SIG-M5 treated with dmso at 0.1 percent for 504 hours (cell line): Measurements from ENCODE around the gene HOXB6.

Experiments used
- DNase-seq: peaks from one replicate; lab custom pipeline; 2025; ENCODE audit not compliant: unreplicated experiment; lab: John Stamatoyannopoulos, UW

HOXB6 gene

DNA sequence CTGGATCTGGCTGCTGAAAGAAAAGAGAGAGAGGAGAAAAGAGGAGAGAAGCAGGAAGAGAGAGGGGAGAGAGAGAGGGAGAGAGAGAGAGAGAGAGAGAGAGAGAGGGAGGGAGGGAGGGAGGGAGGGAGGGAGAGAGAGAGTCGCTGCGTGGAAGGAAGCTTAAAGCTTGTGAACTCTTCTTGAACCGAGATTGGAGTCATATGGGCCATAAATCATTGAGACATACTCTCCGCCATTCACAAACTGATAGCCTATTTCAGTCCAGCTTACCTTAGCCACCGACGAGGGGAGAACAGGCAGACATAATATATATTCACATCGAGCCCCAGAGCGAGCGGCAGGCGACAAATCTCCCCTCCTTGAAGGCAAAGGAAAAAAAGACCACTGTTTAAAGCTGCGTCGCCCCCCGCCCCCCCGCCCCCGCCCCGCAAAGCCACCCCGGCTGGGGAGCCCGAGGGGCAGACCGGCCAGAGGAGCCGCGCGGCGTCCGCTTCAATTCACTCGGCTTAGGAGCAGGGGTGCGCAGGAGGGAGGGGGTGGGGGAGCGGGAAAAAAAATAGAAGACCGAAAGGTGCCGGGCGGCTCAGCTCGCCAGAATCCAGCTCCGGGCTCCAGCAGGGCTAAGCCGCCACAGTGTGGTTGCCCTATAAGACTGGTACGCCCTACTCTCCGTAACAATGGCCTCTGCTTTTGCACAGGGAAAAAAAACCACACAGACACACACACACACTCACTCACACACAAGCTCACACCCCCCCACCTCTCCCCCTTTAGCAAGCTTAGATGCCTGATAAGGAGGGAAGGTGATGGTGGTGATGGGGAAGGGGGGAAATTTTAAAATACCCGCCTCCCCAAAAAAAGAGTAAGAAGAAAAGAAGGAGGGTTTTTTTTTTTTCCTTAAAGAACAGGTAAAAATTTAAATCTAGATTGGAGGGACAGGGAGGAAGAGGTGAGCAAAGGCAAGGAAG, 49.2 kb downstream of the HOXB6 start:
- DNase-seq, result no peak

DNA sequence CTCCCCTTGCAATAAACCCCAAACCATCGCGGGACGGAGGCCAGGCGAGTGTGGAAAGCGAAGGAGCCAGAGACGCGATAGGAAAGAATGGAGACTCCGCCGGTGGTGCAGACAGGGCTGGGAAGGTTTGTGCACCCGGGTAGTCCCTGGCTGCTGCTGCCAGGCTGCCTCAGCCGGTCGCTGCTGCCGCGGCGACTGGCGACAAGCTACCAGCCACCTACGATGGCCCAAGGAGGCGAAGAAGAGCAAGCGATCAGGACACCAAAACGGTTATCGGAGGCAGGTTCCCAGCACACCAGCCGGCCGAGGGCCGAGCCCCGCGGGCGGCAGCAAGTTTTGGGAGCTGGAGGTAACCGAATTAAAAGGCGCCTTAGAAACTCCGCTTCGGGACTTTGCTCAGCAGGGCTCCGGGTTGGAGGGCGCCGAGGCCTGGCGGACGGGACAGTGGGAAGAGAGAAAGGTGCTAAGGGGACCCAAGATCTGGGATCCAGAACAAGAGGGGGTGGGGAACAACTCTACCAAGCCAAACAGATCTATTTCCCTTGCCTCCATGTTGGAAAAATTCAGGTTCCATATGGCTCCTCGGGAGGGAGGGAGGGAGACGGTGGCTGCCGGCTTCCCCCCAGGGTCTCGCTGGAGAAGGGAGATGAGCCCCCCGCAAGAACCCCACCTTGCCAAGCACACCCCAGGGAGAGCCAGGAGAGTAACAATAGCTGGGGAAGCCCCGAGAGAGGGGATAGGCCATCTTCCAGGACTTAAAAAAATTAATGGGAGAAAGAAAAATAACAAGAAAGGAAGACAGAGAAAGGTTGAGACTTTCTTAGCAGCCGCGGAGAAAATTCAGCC, 50.2 kb downstream of the HOXB6 start:
- DNase-seq, result no peak

DNA sequence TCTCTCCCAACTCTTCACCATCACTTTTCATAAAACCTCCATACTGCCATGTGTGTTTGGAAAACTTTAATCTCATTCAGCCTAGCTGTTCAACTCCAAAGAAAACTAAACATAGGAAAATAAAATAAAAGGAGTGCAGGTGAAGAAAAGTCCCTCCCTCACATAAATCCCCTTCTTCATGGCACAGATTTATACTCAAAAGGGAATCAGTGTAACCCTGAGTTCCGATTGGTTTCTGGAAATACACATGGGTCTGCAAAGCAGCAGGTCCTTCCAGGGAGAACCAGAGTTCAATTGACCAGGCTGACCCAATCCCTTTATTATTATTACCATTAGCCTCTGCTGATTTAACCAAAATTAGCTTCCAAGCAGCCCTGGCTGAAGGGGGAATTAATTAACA, 51.0 kb downstream of the HOXB6 start:
- DNase-seq, result no peak

DNA sequence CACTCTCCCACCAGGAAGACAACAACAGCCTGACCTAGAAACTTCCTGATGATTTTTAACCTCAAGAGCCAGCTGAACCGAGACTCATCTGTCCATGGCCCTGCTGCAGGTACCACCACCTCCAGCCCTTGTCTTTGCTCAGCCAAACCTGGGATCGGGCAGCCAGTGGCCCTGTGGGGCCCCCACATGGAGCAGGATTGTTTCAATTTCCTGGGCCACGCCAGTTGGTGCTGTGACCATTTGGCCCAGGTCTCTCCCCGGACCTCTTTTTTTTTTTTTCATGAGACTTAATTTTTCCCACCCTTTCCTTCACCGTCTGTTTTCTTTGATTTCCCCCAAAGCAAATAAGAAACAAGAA, 51.6 kb downstream of the HOXB6 start:
- no peak for DNase-seq

DNA sequence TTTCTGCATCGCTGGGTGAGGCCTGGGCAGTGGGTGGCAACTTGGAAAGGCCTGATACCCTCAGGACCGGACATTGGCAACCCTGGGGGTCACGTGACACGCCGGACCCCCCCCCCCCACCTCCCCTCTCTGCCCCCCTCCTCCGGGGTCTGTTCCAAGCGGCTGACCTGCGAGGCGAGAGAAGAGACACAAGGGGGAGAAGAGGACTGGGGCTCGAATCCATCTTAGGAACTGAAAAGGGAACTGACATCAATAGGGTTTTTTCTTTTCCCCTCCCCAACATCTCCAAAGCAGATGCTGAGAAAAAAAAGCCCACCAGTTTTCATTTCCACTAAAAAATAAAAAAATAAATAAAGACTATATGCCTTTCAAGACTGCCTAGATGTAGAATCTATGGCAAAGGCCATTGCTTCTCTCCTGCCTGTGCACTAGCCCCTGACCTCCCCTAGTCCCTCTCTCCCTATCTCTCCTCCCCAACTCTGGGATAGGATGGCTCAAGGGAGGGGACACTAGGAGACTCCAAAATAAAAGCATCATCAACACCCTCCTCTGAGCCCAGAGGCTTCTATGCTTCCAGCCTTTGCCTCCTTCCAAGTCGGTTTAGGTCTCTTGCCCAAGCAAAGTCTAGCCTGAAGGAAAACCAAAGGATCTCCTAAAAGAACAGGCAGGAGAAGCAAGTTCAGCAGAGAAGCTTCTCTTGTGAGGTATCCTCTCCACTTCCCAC, 52.2 kb downstream of the HOXB6 start:
- DNase-seq, result no peak

DNA sequence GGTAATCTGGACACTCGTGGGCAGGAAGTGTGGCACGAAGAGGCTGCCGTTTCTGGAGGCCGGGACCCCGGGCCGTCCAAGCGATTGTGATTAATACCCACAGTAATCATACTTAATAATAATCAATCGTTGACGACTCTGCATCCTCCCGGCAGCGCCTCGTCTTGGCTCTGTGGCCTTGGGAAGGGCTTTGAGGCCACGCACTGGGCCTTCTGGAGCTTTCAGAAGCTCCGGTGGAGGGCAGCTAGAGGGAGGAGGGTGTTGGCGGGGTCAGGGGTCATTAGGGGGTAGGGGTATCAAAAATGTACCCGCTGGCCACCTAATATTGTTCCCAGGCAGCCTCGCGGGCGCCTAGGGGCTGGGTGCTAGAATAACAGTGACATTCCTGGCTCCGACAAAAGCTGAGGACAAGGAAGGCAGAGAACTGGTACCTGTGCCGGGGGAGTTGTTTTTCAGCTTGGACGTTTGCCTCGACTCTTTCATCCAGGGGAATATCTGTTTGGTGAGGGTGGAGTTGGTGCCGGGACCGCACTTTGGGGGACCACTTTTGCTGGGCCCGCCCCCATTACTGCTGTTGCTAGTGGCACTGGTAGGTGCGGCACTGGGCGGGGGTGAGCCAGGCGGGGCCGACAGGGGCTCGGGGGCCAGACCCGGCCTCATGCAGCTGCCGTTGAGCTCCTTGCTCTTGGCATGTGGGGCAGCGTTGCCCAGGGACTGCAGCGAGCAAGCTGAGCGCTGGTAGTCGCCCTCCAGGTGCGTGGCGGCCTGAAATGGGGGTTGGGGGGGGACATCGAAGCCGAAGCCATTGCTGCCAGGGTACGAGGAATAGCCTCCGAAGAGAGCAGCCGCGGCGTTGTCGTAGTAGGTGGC, 53.0 kb downstream of the HOXB6 start:
- DNase-seq, result no peak

DNA sequence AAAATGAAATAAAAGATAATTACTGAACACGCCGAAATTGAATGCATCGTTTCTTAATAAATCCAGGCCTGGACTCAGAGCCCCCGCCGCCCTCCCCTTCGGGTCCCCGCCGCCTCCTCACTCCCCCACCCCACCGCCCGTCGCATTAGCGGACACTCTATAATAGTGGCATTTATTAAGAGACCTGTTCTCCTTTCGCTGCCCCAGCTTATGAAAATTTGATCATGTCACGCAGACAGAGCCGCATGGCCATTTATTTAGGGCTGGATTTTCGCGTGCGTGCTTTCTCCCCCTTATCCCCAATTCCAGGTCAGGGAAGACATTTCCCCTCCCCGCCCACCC, 53.6 kb downstream of the HOXB6 start:
- no peak for DNase-seq

DNA sequence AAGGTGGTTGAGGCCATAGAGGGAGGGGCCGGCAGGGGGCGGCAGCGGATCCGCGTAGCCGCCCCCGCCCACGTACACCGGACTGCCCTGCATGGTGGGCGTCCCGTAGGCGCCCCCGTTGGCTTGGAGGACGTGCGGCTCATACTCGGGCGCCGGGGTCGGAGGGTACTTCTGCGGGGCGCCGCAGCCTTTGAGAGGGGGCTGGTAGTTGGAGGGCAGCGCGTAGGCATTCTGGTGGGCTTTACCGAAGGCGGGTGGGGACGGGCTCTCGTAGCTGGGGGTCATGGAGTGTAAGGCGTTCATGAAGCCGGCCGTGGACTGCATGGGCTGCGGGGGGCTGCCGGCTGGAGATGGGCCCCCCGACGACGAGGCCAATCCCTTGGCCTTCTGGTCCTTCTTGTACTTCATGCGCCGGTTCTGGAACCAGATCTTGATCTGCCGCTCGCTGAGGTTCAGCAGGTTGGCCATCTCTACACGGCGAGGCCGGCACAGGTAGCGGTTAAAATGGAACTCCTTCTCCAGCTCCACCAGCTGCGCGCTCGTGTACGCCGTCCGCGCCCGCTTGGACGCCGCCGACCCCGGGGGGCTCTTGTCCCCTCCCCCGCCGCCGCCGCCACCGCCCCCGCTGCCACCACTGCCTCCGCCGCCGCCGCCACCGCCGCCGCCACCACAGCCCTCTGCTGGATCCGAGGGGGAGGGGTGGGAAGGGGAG, 54.1 kb downstream of the HOXB6 start:
- DNase-seq, result no peak

DNA sequence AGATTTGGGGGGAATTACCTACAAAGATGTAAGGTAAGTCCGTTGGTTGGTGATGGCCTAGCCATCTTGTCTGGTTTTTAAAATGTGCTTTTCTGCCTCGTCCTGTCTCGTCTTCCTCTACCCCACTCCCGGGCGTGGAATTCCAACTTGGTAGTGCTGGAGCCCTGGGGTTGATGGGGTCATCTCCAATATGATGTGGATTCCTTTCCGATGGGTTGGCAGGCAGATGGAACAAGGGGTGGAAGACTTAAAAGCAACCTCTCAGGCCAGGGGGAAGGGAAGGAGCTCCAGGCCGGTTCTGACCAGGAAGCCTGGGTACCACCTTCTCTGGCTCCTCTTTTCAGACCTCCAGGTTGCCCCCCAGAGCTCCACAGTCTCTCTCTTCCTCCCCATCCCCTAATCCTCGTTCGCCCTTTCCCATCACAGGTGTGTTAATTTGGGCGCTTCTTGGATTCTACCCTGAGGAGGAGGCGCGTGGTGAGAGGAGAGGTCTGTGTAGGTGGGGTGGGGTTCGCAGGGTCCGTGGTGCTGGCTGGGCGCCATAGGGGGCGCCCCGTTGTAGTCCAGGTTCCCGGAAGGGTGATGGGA, 54.8 kb downstream of the HOXB6 start:
- no peak for DNase-seq

DNA sequence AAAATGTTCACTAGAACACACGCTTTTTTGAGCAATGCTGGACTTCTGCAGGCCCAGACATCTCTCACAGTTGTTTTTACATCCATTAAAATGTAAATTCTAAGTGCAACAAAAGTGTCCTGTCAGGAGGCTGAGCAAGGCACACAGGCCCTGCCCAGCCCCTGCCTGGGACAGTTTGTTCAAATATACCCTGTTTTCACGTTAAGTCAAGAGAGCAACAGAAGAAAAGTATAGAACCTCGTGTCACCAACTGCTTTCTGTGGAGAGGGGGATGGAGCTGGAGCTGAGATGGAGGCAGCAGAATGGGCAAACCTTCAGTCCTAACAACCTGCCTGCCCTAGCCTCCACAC, 55.5 kb downstream of the HOXB6 start:
- DNase-seq, result no peak

DNA sequence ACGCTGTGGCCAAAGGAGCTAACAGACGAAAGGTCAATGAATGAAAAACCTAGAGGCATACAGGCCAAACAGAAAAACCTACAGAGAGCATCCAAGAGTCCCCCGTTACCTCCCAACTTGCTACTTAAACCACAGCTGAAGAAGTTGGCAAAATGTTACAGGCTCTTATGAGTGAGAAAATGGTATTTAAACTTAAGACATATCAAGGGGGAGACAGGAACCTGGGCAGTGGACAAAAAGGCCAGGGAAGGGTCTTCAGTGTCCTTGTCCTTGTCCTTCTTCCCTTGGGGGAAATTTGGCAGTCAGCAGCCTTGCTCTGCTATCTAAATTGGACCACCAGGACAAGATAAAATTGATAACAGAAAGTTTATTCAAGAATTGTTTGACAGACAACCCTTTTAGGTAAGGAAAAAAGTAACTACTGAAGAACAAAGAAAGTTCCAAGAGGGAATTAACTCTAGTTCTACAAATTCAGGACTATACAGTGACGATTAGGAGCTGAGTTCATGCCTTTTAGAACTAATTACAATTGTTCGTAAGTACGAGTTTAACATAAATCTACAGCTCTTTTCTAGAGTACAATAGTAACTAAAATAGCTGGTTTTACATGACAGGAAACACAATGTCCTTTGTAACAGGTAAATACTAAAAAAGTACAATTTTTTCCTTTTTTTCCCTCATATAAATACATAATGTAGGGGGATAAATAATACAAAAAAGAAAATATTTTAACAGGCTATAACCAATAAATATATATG, 56.1 kb downstream of the HOXB6 start:
- no peak for DNase-seq

DNA sequence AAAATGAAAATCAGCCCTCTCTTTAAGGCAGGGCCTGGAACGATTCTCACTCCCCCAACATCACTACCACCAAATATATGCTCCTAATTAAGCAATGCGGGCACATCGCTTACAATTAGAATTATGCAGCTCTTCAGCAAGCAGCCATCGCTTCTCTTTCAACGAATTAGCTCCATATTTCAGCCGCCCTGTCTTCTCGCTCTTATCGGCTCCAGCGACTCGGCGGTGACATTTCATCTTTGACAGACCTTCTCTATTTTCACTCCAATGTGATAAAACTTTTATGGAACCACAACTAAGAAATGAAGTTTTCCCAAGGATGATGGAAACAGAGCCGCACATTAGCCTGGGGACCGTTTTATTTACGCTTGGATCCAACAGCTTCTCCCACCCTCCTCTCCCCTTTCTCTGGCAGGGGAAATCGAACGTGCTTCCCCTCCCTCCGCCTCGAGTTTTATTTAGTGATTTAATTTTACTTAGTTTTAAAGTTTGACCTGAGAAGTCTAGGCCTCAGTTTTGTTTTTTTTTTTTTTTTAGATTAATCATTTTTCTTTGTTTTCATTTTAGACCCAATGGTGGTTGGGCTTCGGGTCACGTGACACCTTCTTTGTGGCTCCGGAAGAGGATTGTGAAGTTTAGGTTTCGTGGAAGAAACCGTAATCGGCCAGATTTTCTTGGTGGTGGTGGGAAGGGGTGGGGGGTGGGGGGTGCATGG, 56.8 kb downstream of the HOXB6 start:
- no peak for DNase-seq

DNA sequence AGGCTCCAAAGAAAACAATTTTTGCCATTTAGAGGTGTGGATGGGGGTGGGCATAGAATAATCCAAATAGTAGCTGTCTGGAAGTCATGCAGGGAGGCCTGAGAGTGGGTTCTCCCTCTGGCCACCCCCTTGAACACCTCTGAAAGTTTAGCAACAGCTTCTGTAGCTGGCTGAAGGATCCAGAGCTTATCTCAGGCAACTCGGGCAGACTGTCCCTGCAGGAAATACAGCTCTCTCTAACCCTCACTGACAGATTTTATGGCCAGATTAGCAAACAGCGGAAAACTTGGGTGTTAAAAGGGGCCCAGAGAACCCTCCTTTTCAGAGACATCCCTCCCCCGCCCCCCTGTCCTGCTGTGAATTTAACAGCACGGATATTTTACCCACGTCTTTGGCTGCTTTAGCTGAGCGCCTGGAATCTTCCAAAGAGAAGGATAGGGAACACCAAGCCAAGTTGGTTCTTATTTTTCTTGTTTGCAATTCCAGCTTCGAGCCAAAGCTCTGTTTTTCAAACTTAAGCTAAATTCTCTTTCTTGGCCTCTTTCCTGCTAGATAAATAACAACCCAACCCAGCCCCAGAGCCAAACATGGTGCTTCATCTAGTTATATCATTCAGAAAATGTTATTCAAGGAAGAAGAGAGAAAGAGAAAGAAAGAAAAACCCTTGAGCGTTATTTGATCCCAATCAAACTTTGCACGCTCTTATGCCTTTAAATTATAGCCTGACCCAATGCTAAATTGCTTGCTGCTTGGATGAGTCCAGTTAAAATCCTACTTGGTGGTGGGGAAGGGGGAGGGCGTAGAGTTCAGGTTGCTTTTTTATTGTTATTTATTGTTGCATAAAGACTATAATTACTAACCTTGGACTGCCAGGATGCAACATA, 57.6 kb downstream of the HOXB6 start:
- DNase-seq, result no peak

DNA sequence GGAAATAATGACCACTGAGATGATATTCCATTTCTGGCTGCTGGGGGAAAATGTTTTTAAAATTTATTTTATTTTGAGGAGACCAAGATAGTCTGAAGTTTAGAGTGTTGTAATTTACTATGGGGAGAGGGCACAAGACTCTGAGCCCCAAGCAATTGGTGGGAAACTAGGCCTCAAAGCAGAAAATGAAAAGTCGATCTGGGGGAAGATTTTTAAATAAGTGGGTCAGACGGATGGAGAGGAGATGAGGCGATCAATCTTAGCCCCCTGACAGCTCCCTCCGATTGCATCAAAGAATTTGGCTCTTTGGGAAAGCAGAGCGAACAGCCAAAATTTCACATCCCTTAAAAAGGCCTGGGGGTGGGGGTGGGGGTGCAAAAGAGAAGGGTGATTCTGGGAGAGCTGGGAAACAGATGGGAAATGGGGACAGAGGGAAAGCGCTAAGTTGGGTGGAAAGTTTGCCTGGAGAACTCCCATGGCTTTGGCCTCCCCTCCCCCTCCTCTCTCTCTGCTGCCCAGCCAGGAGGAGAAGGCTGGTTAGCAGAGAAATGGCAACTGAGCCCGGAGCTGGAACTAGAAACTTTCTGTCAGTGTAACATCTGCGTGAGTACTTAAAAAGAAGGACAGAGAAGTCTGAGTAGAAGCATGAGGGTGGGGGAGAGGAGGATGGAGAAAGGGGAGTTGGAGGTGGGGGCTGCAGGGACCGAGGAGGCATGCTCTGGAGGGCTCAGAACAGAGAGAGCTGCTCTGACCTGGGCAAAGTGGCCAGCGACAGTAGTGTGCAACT, 58.5 kb downstream of the HOXB6 start:
- DNase-seq, result no peak
